Measurements from ENCODE around the gene CTNNB1. TPM values are rescaled to one million over a fixed set of nuclear protein-coding genes. Genes with fewer than 3 reads are reported as not detected.
"Not testable (repeated sequence)": the region's sequence is repeated elsewhere in the genome, so short reads cannot be mapped to it uniquely, and the experiment has no call there.

CTNNB1 gene
- total RNA-seq, 2 donors from 2014 or later = 420 to 534 TPM

DNA sequence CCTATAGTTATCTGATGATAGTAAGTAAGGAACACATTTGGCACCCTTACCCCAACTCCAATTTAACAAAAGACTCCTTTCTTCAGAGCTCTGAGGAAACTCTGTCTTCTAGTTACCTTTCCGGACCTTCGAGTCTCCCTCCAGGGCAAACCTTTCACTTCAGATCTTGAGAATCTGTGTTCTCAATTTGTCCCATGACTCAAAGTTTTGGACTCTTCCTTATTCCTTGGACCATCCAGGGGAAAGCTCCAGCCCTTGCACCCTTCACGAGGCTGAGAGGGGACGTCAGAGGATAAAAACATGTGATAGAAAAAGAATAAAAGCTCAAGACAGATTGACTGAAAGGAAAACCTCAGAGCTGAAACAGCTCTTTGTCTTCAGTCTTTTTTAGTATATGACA lies 76.9 kb downstream of the CTNNB1 start:
- no peak overlapping the region for H3K27ac ChIP-seq (ENCODE audit: low read depth, low read length)
- no peaks in the 10 kb centered on the region for H3K4me1 ChIP-seq (ENCODE audit: control insufficient read depth, insufficient read depth, low read length)
- H3K36me3 Mint-ChIP-seq (ENCODE audit: low read depth) = peaks cover 2% of the 10 kb centered on the region
- WGBS, 2 experiments (ENCODE audit: insufficient coverage in 1 of 2, insufficient read length in 1 of 2) = 91 to 94% methylated on average over 2 to 4 of the region's 4 CpGs
- no peaks in the 10 kb centered on the region for H3K27me3 Mint-ChIP-seq (ENCODE audit: insufficient read depth)
- no peak for DNase-seq
- no peak overlapping the region for H3K9ac ChIP-seq (ENCODE audit: extremely low read depth, low read length, poor library complexity, severe bottlenecking)
- no peak overlapping the region for H3K4me3 Mint-ChIP-seq
- peaks cover 9% of the 10 kb centered on the region for H3K4me1 Mint-ChIP-seq
- H3K36me3 ChIP-seq (ENCODE audit: control insufficient read depth, insufficient read depth, low read length) = no peaks in the 10 kb centered on the region
- peaks cover 10% of the 10 kb centered on the region for H3K9me3 Mint-ChIP-seq
- no peaks in the 10 kb centered on the region for H3K9me3 ChIP-seq (ENCODE audit: control insufficient read depth, low read length)
- no peaks in the 10 kb centered on the region for H3K27me3 ChIP-seq (ENCODE audit: control insufficient read depth, insufficient read depth, low read length, poor library complexity, severe bottlenecking)
- H3K27ac Mint-ChIP-seq = no peak overlapping the region
- no peak overlapping the region for H3K4me3 ChIP-seq (ENCODE audit: low read length)
- TF ChIP-seq, protein P1, sequence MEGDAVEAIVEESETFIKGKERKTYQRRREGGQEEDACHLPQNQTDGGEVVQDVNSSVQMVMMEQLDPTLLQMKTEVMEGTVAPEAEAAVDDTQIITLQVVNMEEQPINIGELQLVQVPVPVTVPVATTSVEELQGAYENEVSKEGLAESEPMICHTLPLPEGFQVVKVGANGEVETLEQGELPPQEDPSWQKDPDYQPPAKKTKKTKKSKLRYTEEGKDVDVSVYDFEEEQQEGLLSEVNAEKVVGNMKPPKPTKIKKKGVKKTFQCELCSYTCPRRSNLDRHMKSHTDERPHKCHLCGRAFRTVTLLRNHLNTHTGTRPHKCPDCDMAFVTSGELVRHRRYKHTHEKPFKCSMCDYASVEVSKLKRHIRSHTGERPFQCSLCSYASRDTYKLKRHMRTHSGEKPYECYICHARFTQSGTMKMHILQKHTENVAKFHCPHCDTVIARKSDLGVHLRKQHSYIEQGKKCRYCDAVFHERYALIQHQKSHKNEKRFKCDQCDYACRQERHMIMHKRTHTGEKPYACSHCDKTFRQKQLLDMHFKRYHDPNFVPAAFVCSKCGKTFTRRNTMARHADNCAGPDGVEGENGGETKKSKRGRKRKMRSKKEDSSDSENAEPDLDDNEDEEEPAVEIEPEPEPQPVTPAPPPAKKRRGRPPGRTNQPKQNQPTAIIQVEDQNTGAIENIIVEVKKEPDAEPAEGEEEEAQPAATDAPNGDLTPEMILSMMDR (conservative IDR thresholded peaks at IDR 0.05) = no peak

DNA sequence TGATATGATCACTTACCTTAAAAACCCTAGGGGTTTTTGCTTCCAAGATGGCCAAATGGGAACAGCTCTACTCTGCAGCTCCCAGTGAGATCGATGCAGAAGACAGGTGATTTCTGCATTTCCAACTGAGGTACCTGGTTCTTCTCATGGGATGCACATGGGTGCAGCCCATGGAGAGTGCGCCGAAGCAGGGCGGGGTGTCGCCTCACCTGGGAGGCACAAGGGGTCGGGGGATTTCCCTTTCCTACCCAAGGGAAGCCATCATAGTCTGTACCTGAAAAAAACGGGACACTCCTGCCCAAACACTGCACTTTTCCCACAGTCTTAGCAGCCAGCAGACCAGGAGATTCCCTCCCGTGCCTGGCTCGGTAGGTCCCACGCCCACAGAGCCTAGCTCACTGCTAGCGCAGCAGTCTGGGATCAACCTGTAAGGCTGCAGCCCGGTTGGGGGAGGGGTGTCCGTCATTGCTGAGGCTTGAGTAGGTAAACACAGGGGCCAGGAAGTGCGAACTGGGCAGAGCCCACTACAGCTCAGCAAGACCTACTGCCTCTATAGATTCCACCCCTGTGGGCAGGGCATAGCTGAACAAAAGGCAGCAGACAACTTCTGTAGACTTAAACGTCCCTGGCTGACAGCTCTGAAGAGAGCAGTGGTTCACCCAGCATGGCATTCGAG lies 78.6 kb downstream of the CTNNB1 start:
- H3K4me3 ChIP-seq (ENCODE audit: low read length) = peak overlapping the region; percentile 12
- DNase-seq = peak; percentile 66
- no peaks in the 10 kb centered on the region for H3K4me1 ChIP-seq (ENCODE audit: control insufficient read depth, insufficient read depth, low read length)

DNA sequence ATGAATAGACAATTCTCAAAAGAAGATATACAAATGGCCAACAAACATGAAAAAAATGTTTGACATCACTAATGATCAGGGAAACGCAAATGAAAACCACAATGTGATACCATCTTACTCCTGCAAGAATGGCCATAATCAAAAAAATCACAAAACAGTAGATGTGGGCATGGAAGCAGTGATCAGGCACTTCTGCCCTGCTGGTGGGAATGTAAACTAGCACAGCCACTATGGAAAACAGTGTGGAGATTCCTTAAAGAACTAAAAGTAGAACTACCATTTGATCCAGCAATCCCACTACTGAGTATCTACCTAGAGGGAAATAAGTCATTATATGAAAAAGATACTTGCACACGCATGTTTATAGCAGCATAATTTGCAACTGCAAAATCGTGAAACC lies 85.6 kb downstream of the CTNNB1 start:
- not testable (repeated sequence) for H3K27me3 Mint-ChIP-seq (ENCODE audit: insufficient read depth); H3K9me3 ChIP-seq (ENCODE audit: control insufficient read depth, low read length); H3K4me1 ChIP-seq (ENCODE audit: control insufficient read depth, insufficient read depth, low read length); H3K27ac Mint-ChIP-seq; H3K4me3 ChIP-seq (ENCODE audit: low read length); H3K27ac ChIP-seq (ENCODE audit: low read depth, low read length); H3K9ac ChIP-seq (ENCODE audit: extremely low read depth, low read length, poor library complexity, severe bottlenecking); DNase-seq; H3K36me3 Mint-ChIP-seq (ENCODE audit: low read depth); H3K36me3 ChIP-seq (ENCODE audit: control insufficient read depth, insufficient read depth, low read length); H3K27me3 ChIP-seq (ENCODE audit: control insufficient read depth, insufficient read depth, low read length, poor library complexity, severe bottlenecking); H3K4me3 Mint-ChIP-seq
- Mint-ChIP-seq H3K9me3 (peaks cover 29% of the 10 kb centered on the region), H3K4me1 (peaks cover 15% of the 10 kb centered on the region)
- 88 to 100% methylated on average over 1 to 2 of the region's 3 CpGs for WGBS, 2 experiments (ENCODE audit: insufficient coverage in 1 of 2, insufficient read length in 1 of 2)
- TF ChIP-seq, protein P1 (conservative IDR thresholded peaks at IDR 0.05) = peak; percentile 50

More for the DNA sequence above, 78.6 kb downstream of the CTNNB1 start:
- H3K4me3 Mint-ChIP-seq = no peak overlapping the region
- no peak overlapping the region for H3K27ac ChIP-seq (ENCODE audit: low read depth, low read length)
- no peaks in the 10 kb centered on the region for H3K27me3 Mint-ChIP-seq (ENCODE audit: insufficient read depth)
- H3K27me3 ChIP-seq (ENCODE audit: control insufficient read depth, insufficient read depth, low read length, poor library complexity, severe bottlenecking) = no peaks in the 10 kb centered on the region
- WGBS, 2 experiments (ENCODE audit: insufficient coverage in 1 of 2, insufficient read length in 1 of 2) = 76 to 82% methylated on average over 7 to 16 of the region's 16 CpGs
- no peaks in the 10 kb centered on the region for H3K36me3 ChIP-seq (ENCODE audit: control insufficient read depth, insufficient read depth, low read length)
- no peak overlapping the region for H3K27ac Mint-ChIP-seq
- no peaks in the 10 kb centered on the region for H3K9me3 ChIP-seq (ENCODE audit: control insufficient read depth, low read length)
- TF ChIP-seq, protein P1 (conservative IDR thresholded peaks at IDR 0.05) = no peak
- H3K9ac ChIP-seq (ENCODE audit: extremely low read depth, low read length, poor library complexity, severe bottlenecking) = no peak overlapping the region
- peaks cover 9% of the 10 kb centered on the region for H3K4me1 Mint-ChIP-seq
- H3K9me3 Mint-ChIP-seq = peaks cover 14% of the 10 kb centered on the region
- H3K36me3 Mint-ChIP-seq (ENCODE audit: low read depth) = no peaks in the 10 kb centered on the region

Measured in endodermal cell (in vitro differentiated cells).